ENCODE measurements around the gene KRTAP19-6.

Gene KRTAP19-6

GRCh38 chr21:30541764-30542163 is at the start of gene KRTAP19-6:
TSS of gene KRTAP19-6 (minus strand) at chr21:30541864. CDS start at chr21:30541833, 31 bp downstream.
- DNase-seq (ENCODE audit: low spot score), result no peak
- in situ Hi-C loops (cut with MboI; ENCODE audit: low pct_unique_long_range_greater_than_20kb, low sequenced_read_pairs, unreplicated experiment), result no loop called here
- TF ChIP-seq CTCF (IDR thresholded peaks at IDR 0.05; ENCODE audit: extremely low read depth, insufficient read depth, missing control alignments), result no peak

- DNase-seq (ENCODE audit: low spot score), result no peak
- in situ Hi-C loops (cut with MboI; ENCODE audit: low pct_unique_long_range_greater_than_20kb, low sequenced_read_pairs, unreplicated experiment), result no loop called here
- TF ChIP-seq CTCF (IDR thresholded peaks at IDR 0.05; ENCODE audit: extremely low read depth, insufficient read depth, missing control alignments), result no peak
Measured at GRCh38 chr21:30590297-30590696, 48.6 kb upstream of the KRTAP19-6 start, which contains the start of gene KRTAP22-2. TSS of gene KRTAP22-2 (minus strand) at chr21:30590397.

GRCh38 chr21:30582870-30583269 is 41.2 kb upstream of the KRTAP19-6 start:
- DNase-seq (ENCODE audit: low spot score), result no peak
- in situ Hi-C loops (cut with MboI; ENCODE audit: low pct_unique_long_range_greater_than_20kb, low sequenced_read_pairs, unreplicated experiment), result no loop called here
- TF ChIP-seq CTCF (IDR thresholded peaks at IDR 0.05; ENCODE audit: extremely low read depth, insufficient read depth, missing control alignments), result no peak

GRCh38 chr21:30580132-30580531 is 38.5 kb upstream of the KRTAP19-6 start:
- no peak for DNase-seq (ENCODE audit: low spot score)
- in situ Hi-C loops (cut with MboI; ENCODE audit: low pct_unique_long_range_greater_than_20kb, low sequenced_read_pairs, unreplicated experiment), result no loop called here
- no peak for TF ChIP-seq CTCF (IDR thresholded peaks at IDR 0.05; ENCODE audit: extremely low read depth, insufficient read depth, missing control alignments)

- no peak for DNase-seq (ENCODE audit: low spot score)
- in situ Hi-C loops (cut with MboI; ENCODE audit: low pct_unique_long_range_greater_than_20kb, low sequenced_read_pairs, unreplicated experiment), result no loop called here
- TF ChIP-seq CTCF (IDR thresholded peaks at IDR 0.05; ENCODE audit: extremely low read depth, insufficient read depth, missing control alignments), result no peak
Measured at GRCh38 chr21:30579346-30579745, 37.7 kb upstream of the KRTAP19-6 start.

GRCh38 chr21:30577766-30578165 is 36.1 kb upstream of the KRTAP19-6 start:
- in situ Hi-C loops (cut with MboI; ENCODE audit: low pct_unique_long_range_greater_than_20kb, low sequenced_read_pairs, unreplicated experiment), result no loop called here
- DNase-seq (ENCODE audit: low spot score), result no peak
- TF ChIP-seq CTCF (IDR thresholded peaks at IDR 0.05; ENCODE audit: extremely low read depth, insufficient read depth, missing control alignments), result no peak

GRCh38 chr21:30567617-30568016 is 26.0 kb upstream of the KRTAP19-6 start:
- TF ChIP-seq CTCF (IDR thresholded peaks at IDR 0.05; ENCODE audit: extremely low read depth, insufficient read depth, missing control alignments), result no peak
- DNase-seq (ENCODE audit: low spot score), result no peak
- in situ Hi-C loops (cut with MboI; ENCODE audit: low pct_unique_long_range_greater_than_20kb, low sequenced_read_pairs, unreplicated experiment), result no loop called here

Data from GM13977 (cell line).